ENCODE data around the gene HMGXB3.

GRCh38 chr5:150017226-150018005 lies 16.9 kb downstream of the HMGXB3 start:
- TF ChIP-seq CTCF (conservative IDR thresholded peaks at IDR 0.05): no peak
- TF ChIP-seq EZH2 (IDR thresholded peaks at IDR 0.05; ENCODE audit: low read depth): no peak

Measured in PC-9 (cell line).